Fibroblast of villous mesenchyme (primary cell): ENCODE results near the gene DCST1. TPM values are rescaled to one million over a fixed set of nuclear protein-coding genes. Genes with fewer than 3 reads are reported as not detected.
A peak's percentile ranks its signal among the peaks of the same experiment; 100 is the strongest.

ENCODE experiments used
- DNase-seq: peaks from one replicate; pipeline ENCODE4 v3.0.0-alpha.2; 2010; ENCODE audit warnings: low read depth
- H3K4me3 ChIP-seq: 2 replicates; pipeline ENCODE4 v1.5.1; 2011; ENCODE audit warnings: low read depth, mild to moderate bottlenecking, low read length
- CTCF ChIP-seq: IDR thresholded peaks from 2 replicates; pipeline ENCODE4 v1.5.1; 2012; ENCODE audit warnings: low read depth, mild to moderate bottlenecking, low read length; ENCODE audit not compliant: insufficient read depth
- total RNA-seq: library from RNA; depleted of rRNA; stranded (reverse); fragments of >200 nt; gene quantifications from 2 replicates; pipeline ENCODE4 v1.2.3, GENCODE V29; 2012

The DCST1 gene
- total RNA-seq, 1 donor: not detected

GRCh38 chr1:155062702-155063411 is 29.2 kb downstream of the DCST1 start:
- TF ChIP-seq CTCF: peak; percentile 76
- peak; percentile 59 for DNase-seq
- peak overlapping the region; percentile 96 for H3K4me3 ChIP-seq

- no peak for TF ChIP-seq CTCF
- peak; percentile 83 for DNase-seq
- H3K4me3 ChIP-seq: peak within 1 kb of the TSS; percentile 96
Observed at GRCh38 chr1:155063550-155064110, 30.0 kb downstream of the DCST1 start, which contains the start of gene EFNA4. EFNA4 (plus strand) TSS chr1:155063740; CDS start chr1:155063824, 84 bp downstream.

- DNase-seq: peak; percentile 17
- TF ChIP-seq CTCF: no peak
- peak overlapping the region; percentile 96 for H3K4me3 ChIP-seq
Observed at GRCh38 chr1:155064111-155064831, 30.6 kb downstream of the DCST1 start.

GRCh38 chr1:155064832-155065429 is 31.3 kb downstream of the DCST1 start:
- no peak overlapping the region for H3K4me3 ChIP-seq
- TF ChIP-seq CTCF: no peak
- DNase-seq: no peak

GRCh38 chr1:155066777-155067176 is 33.2 kb downstream of the DCST1 start:
- no peak for TF ChIP-seq CTCF
- no peak for DNase-seq
- no peak overlapping the region for H3K4me3 ChIP-seq

- no peak overlapping the region for H3K4me3 ChIP-seq
- TF ChIP-seq CTCF: no peak
- no peak for DNase-seq
Observed at GRCh38 chr1:155068599-155068998, 35.0 kb downstream of the DCST1 start.
